ENCODE measurements around the gene BSG. TPM values are rescaled to one million over a fixed set of nuclear protein-coding genes. Genes with fewer than 3 reads are reported as not detected.

The BSG gene
- total and polyA plus RNA-seq, 2 experiments from 2014 or later, result 957 to 973 TPM

GRCh38 chr19:554817-555216 is 17.6 kb upstream of the BSG start (continued):
- TF ChIP-seq ZNF462 (CRISPR knock-in tag; IDR thresholded peaks at IDR 0.05), result no peak
- no peak for TF ChIP-seq POLR2AphosphoS5 (IDR thresholded peaks at IDR 0.05; ENCODE audit: low read depth)
- TF ChIP-seq ZNF114 (CRISPR knock-in tag; IDR thresholded peaks at IDR 0.05), result no peak
- TF ChIP-seq NANOG (IDR thresholded peaks at IDR 0.05; ENCODE audit: borderline replicate concordance), result no peak
- no peak for TF ChIP-seq CTCF (conservative IDR thresholded peaks at IDR 0.05; ENCODE audit: low read depth in 2 of 2)
- TF ChIP-seq CREB1 (CRISPR knock-in tag; IDR thresholded peaks at IDR 0.05; ENCODE audit: low read depth), result no peak

- Histone ChIP-seq H4K20me1 (replicated peaks; ENCODE audit: insufficient read depth) (no peaks in the 10 kb centered on the region), H3K9me2 (ENCODE audit: insufficient read depth) (no peaks in the 10 kb centered on the region), H3K27ac (ENCODE audit: low read depth) (no peak overlapping the region), H3K4me1 (ENCODE audit: insufficient read depth) (no peaks in the 10 kb centered on the region), H3K36me3 (ENCODE audit: insufficient read depth) (no peaks in the 10 kb centered on the region), H3F3A (replicated peaks; ENCODE audit: low read depth) (no peaks in the 10 kb centered on the region), H3K4me2 (no peak overlapping the region), H3K4me3 (no peak overlapping the region), H2AFZ (no peak overlapping the region), H3K27me3 (ENCODE audit: insufficient read depth) (no peaks in the 10 kb centered on the region), H3K79me2 (replicated peaks; ENCODE audit: insufficient read depth) (no peaks in the 10 kb centered on the region)
- no peaks in the 10 kb centered on the region for H3K9me3 Mint-ChIP-seq
- H3K4me1 Mint-ChIP-seq, result peaks cover 3% of the 10 kb centered on the region; the same call in 1 of the 3 replicates
- no peaks in the 10 kb centered on the region for H3K36me3 Mint-ChIP-seq (ENCODE audit: low read depth)
- DNase-seq (ENCODE audit: low spot score) (no peak), ATAC-seq (no peak)
- H3K27ac Mint-ChIP-seq, result no peak overlapping the region
- no peak overlapping the region for H3K4me3 Mint-ChIP-seq
- H3K27me3 Mint-ChIP-seq (ENCODE audit: insufficient read depth, low read depth, poor library complexity), result peaks cover 11% of the 10 kb centered on the region
- TF ChIP-seq CREB1 (CRISPR knock-in tag; IDR thresholded peaks at IDR 0.05; ENCODE audit: low read depth), result no peak
- no peak for TF ChIP-seq CTCF (conservative IDR thresholded peaks at IDR 0.05; ENCODE audit: low read depth in 2 of 2)
These were observed 17.0 kb upstream of the BSG start for GRCh38 chr19:555474-555808.
